Spleen (tissue), 11 donors: ENCODE measurements around the gene EEF1AKMT3. TPM values are rescaled to one million over a fixed set of nuclear protein-coding genes. Genes with fewer than 3 reads are reported as not detected.

Experiments
- DNase-seq: peaks from one replicate; pipeline ENCODE4 v3.0.0-alpha.2; 2020
- H3K27ac ChIP-seq, 8 donors: fragments of 200-600 bp; sonication (generic) in 7 of 8; 1 replicate in 4 of 8; 2 replicates in 4 of 8; pipeline versions ENCODE4 v1.5.0 to v1.8.0; 2016 to 2021; ENCODE audit warnings: inconsistent platforms in 4 of 8, mild to moderate bottlenecking in 4 of 8, moderate library complexity in 1 of 8
- H3K27me3 ChIP-seq, 7 donors: fragments of 200-600 bp; sonication (generic) in 6 of 7; replicated peaks in 1 of 7; 1 replicate in 4 of 7; 2 replicates in 3 of 7; pipeline versions ENCODE4 v1.5.0 to v1.8.0; 2016 to 2021; ENCODE audit warnings: inconsistent platforms in 3 of 7, mild to moderate bottlenecking in 1 of 7
- H3K36me3 ChIP-seq, 6 donors: fragments of 200-600 bp; sonication (generic) in 5 of 6; 1 replicate in 4 of 6; 2 replicates in 2 of 6; pipeline versions ENCODE4 v1.5.0 to v1.8.0; 2016 to 2021; ENCODE audit warnings: inconsistent platforms in 2 of 6
- H3K4me1 ChIP-seq, 6 donors: fragments of 200-600 bp; sonication (generic) in 5 of 6; 1 replicate in 3 of 6; 2 replicates in 3 of 6; pipeline versions ENCODE4 v1.5.0 to v1.8.0; 2016 to 2021; ENCODE audit warnings: inconsistent platforms in 3 of 6
- H3K4me3 ChIP-seq, 8 donors: fragments of 200-600 bp; sonication (generic) in 7 of 8; 1 replicate in 4 of 8; 2 replicates in 4 of 8; pipeline versions ENCODE4 v1.5.0 to v1.8.0; 2016 to 2021; ENCODE audit warnings: inconsistent platforms in 4 of 8, mild to moderate bottlenecking in 4 of 8, moderate library complexity in 2 of 8
- H3K9me3 ChIP-seq, 8 donors: fragments of 200-600 bp; sonication (generic) in 7 of 8; 1 replicate in 4 of 8; 2 replicates in 4 of 8; pipeline versions ENCODE4 v1.5.0 to v1.8.0; 2016 to 2021; ENCODE audit warnings: inconsistent platforms in 4 of 8
- POLR2A ChIP-seq, 3 donors: fragments of 450-650 bp; IDR thresholded peaks; one replicate each; pipeline ENCODE4 v1.5.1; 2017; ENCODE audit warnings: antibody characterized with exemption in 3 of 3, mild to moderate bottlenecking in 1 of 3
- POLR2AphosphoS5 ChIP-seq, 3 donors: sonication (generic); formaldehyde crosslinking; IDR thresholded peaks; one replicate each; pipeline ENCODE4 v1.5.1; 2017; ENCODE audit warnings: antibody characterized with exemption in 3 of 3
- WGBS, 5 donors: extraction: QIAGEN DNeasy Blood & Tissue Kit in 3 of 5; methylation state at CpG; one replicate each; pipeline versions ENCODE4 v1.1.5 to v1.1.7; 2013 to 2018; 5-methylcytosine and 5-hydroxymethylcytosine counted together
- intact Hi-C: fragments of 100-400 bp; cut with DNase I; formaldehyde crosslinking; loops from one replicate; pipeline ENCODE4 v1.15.0; 2023; ENCODE audit warnings: low total_unique reads
- polyA plus RNA-seq, 3 donors: library from polyadenylated mRNA; stranded (reverse); fragments of 200-250 nt; gene quantifications; one replicate each; pipeline ENCODE4 v1.2.1, GENCODE V29; 2013
- total RNA-seq, 7 donors: library from RNA; depleted of rRNA in 3 of 7; stranded (reverse); fragments of >200 nt in 3 of 7; fragmentation: NEBNext Ultra II Directional in 4 of 7; extraction: Animal tissue kit (Norgen Biotek cat#: 25700) in 4 of 7; gene quantifications; one replicate each; pipeline versions ENCODE4 v1.1.0 to v1.2.1, GENCODE V29; 2016 to 2021
- TF ChIP-seq, protein P1 (sequence below), 11 experiments: fragments of 200-600 bp in 7 of 11; fragments of 450-650 bp in 4 of 11; sonication (generic) in 4 of 11; IDR thresholded peaks in 8 of 11; conservative IDR thresholded peaks in 3 of 11; 1 replicate in 7 of 11; 2 replicates in 4 of 11; pipeline versions ENCODE4 v1.4.0 to v1.8.0; 2016 to 2021; ENCODE audit warnings: antibody characterized with exemption in 11 of 11, inconsistent platforms in 4 of 11, mild to moderate bottlenecking in 1 of 11
- donor health status: healthy with polysubstance abuse.
- donor health status: DM: no; HTN: no; CAD: no; lungs with moderate emphysema.
- donor health status: DM: no; HTN: no; CAD: no.
- donor health status: Bipolar disorder and iron deficiency.
- donor health status: healthy.
- donor health status: DM: no; HTN: no; CAD: no.
- donor health status: DM: yes; HTN: yes; CAD: no.

EEF1AKMT3 gene
- total and polyA plus RNA-seq, 10 donors, result 1.2 to 9.5 (median 4.4) TPM

DNA sequence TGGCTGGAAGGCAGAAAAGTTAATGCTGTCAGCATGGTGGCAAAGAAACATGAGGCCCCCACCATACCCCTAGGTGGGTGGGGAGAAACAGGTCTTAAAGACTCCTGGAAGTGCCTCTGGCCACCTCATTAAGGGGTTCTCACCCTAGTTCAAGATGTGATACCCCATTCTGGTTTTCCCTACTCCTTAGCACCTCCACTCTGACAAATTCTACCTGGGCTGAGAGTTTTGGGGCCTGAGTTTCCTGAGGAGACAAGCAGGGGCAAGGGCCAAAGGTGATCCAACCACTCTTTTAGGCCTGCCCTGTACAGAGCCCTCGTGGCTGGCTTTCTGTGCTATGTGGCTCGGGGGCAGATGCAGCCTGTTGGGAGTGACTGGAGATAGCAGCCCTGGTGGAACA lies 54.0 kb downstream of the EEF1AKMT3 start:
- H3K27ac ChIP-seq, result peak overlapping the region in 1 of 8 donors; percentile 40

DNA sequence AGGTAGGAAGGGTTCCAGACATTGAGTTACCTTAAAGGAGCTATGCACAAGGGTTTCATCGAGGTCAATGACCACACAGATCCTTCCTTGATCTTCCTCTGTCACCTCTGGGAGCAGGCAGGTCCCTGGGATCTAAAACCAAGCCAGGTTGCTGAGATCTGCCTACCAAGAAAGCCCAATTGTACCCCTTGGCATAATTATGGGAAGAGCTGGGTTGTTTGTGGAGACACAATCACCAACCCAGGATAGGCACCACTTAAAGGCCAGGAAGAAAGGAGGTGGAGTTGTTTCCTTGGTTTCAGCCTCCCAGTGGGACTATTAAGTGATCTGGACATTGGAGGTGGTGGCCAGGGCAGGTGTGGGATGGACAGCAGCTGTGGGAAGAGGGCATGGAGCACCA lies 54.6 kb downstream of the EEF1AKMT3 start:
- Histone ChIP-seq H3K9me3 (no peaks in the 10 kb centered on the region), H3K27me3 (no peaks in the 10 kb centered on the region), H3K36me3 (peaks cover 12 to 87% (median 74%) of the 10 kb centered on the region in 6 donors), H3K4me1 (peaks cover 29 to 76% (median 40%) of the 10 kb centered on the region in 6 donors), H3K27ac (peak overlapping the region in 2 of 8 donors; percentile 7 to 40), H3K4me3 (no peak overlapping the region)
- 86 to 100% (median 93%) methylated on average over 1 of the region's 1 CpG for WGBS, 5 donors
- no peak for DNase-seq
- intact Hi-C loops, result no loop called here
- TF ChIP-seq, protein P1, sequence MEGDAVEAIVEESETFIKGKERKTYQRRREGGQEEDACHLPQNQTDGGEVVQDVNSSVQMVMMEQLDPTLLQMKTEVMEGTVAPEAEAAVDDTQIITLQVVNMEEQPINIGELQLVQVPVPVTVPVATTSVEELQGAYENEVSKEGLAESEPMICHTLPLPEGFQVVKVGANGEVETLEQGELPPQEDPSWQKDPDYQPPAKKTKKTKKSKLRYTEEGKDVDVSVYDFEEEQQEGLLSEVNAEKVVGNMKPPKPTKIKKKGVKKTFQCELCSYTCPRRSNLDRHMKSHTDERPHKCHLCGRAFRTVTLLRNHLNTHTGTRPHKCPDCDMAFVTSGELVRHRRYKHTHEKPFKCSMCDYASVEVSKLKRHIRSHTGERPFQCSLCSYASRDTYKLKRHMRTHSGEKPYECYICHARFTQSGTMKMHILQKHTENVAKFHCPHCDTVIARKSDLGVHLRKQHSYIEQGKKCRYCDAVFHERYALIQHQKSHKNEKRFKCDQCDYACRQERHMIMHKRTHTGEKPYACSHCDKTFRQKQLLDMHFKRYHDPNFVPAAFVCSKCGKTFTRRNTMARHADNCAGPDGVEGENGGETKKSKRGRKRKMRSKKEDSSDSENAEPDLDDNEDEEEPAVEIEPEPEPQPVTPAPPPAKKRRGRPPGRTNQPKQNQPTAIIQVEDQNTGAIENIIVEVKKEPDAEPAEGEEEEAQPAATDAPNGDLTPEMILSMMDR (IDR thresholded peaks at IDR 0.05 in 8 of 11, conservative IDR thresholded peaks at IDR 0.05 in 3 of 11), result no peak
- TF ChIP-seq POLR2AphosphoS5 (IDR thresholded peaks at IDR 0.05), result no peak
- no peak for TF ChIP-seq POLR2A (IDR thresholded peaks at IDR 0.05)

More for the DNA sequence above, 54.0 kb downstream of the EEF1AKMT3 start:
- 78 to 100% (median 94%) methylated on average over 2 of the region's 2 CpGs for WGBS, 5 donors
- no peaks in the 10 kb centered on the region for H3K9me3 ChIP-seq
- peaks cover 24 to 71% (median 34%) of the 10 kb centered on the region in 6 donors for H3K4me1 ChIP-seq
- intact Hi-C loops, result no loop called here
- peaks cover 12 to 93% (median 80%) of the 10 kb centered on the region in 6 donors for H3K36me3 ChIP-seq
- H3K27me3 ChIP-seq, result no peaks in the 10 kb centered on the region
- TF ChIP-seq POLR2A (IDR thresholded peaks at IDR 0.05) (no peak), POLR2AphosphoS5 (IDR thresholded peaks at IDR 0.05) (peak in 1 of 3 donors; percentile 19)
- TF ChIP-seq, protein P1 (IDR thresholded peaks at IDR 0.05 in 8 of 11, conservative IDR thresholded peaks at IDR 0.05 in 3 of 11), result no peak
- DNase-seq, result no peak
- H3K4me3 ChIP-seq, result no peak overlapping the region

DNA sequence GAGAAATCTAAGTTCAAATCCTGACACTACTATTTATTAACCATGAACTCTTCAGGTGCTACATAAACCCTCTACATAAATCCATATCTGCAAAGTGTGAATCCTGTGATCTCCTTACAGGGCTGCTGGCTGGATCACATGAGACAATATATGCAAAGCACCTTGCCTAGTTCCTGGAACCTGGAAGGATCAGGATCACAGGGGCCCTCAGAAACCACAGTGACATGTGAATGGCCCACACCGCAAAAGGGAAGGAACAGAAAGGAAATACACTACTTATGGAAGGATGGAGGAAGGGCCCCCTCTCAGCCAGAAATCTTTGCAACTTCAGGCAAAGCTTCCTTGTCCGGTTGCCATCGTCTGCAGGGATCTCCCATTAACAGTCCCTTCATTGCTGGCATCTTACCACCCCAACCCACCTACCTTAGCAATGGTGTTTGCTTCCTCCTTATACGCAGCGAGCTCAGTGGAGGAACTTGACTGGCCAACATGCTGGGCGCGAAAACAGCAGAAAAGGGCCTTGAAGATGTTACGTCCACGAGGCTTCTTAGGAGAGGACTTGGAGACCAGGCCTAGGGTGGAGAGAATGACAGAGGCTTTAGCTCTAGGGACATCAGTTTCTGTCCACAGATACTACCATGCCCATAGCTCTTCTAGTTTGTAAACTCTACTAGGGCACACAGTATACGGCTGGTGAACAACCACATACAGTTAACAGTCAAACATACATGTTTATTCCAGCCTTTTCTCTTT lies 56.8 kb downstream of the EEF1AKMT3 start:
- intact Hi-C loops, result no loop called here
- Histone ChIP-seq H3K36me3 (peaks cover 6 to 68% (median 52%) of the 10 kb centered on the region in 6 donors), H3K27ac (peak overlapping the region in 1 of 8 donors; percentile 24), H3K27me3 (no peaks in the 10 kb centered on the region), H3K4me3 (no peak overlapping the region), H3K9me3 (no peaks in the 10 kb centered on the region), H3K4me1 (peaks cover 43 to 80% (median 58%) of the 10 kb centered on the region in 6 donors)
- no peak for DNase-seq
- TF ChIP-seq, protein P1 (IDR thresholded peaks at IDR 0.05 in 8 of 11, conservative IDR thresholded peaks at IDR 0.05 in 3 of 11), result no peak
- TF ChIP-seq POLR2AphosphoS5 (IDR thresholded peaks at IDR 0.05), result peak in 1 of 3 donors; percentile 13
- WGBS, 5 donors, result 55 to 68% (median 57%) methylated on average over 10 of the region's 10 CpGs

DNA sequence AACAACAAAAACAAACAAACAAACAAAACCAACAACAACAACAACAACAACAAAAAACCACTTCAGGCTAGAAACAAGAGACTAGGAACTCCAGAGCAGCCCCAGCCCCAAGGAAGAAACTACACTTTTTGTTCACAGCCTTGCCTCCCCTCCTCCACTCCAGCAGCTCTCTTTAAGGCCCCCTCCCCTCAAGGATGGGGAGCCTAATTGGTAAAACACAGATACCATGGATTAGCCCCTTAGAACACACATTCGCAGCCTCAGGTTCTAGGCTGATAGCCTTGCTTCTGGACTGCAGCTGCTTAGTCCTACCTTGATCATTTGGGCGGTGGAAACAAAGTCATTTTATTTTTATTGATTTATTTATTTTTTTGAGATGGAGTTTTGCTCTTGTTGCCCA lies 58.0 kb downstream of the EEF1AKMT3 start:
- Histone ChIP-seq H3K27ac (peak overlapping the region in 4 of 8 donors; percentile 68 to 81 (median 74)), H3K4me1 (peaks cover 55 to 92% (median 70%) of the 10 kb centered on the region in 6 donors), H3K4me3 (no peak overlapping the region), H3K27me3 (no peaks in the 10 kb centered on the region), H3K36me3 (peaks cover 4 to 56% (median 40%) of the 10 kb centered on the region in 6 donors), H3K9me3 (no peaks in the 10 kb centered on the region)
- no peak for DNase-seq
- 91 to 97% (median 95%) methylated on average over 2 of the region's 2 CpGs for WGBS, 5 donors
- TF ChIP-seq, protein P1 (IDR thresholded peaks at IDR 0.05 in 8 of 11, conservative IDR thresholded peaks at IDR 0.05 in 3 of 11), result no peak
- TF ChIP-seq POLR2A (IDR thresholded peaks at IDR 0.05) (no peak), POLR2AphosphoS5 (IDR thresholded peaks at IDR 0.05) (no peak)
- intact Hi-C loops, result loop anchor here (5.0 kb wide), 1 partner anchor 77 kb away; no protein-coding TSS in a partner anchor
